Left lung (tissue), 14 donors: Measurements from ENCODE around the gene HSFX3. TPM values are rescaled to one million over a fixed set of nuclear protein-coding genes. Genes with fewer than 3 reads are reported as not detected.
A peak's percentile ranks its signal among the peaks of the same experiment; 100 is the strongest.
"Not testable (repeated sequence)": the region's sequence is repeated elsewhere in the genome, so short reads cannot be mapped to it uniquely, and the experiment has no call there.

Experiments used
- ATAC-seq: fragments of 200-7000 bp; cut with Tn5 transposase; one replicate; pipeline ENCODE4 v1.9.1; 2020; ENCODE audit warnings: moderate library complexity
- DNase-seq, 4 donors: peaks; one replicate each; pipeline ENCODE4 v3.0.0-alpha.2; 2013 to 2020
- H3K27ac ChIP-seq, 2 donors: fragments of 200-600 bp; sonication (generic) in 1 of 2; one replicate each; pipeline versions ENCODE4 v1.5.0 to v1.8.0; 2020 to 2021
- H3K27me3 ChIP-seq, 2 donors: fragments of 200-600 bp; sonication (generic) in 1 of 2; one replicate each; pipeline versions ENCODE4 v1.5.0 to v1.8.0; 2020 to 2021
- H3K36me3 ChIP-seq, 2 donors: fragments of 200-600 bp; sonication (generic) in 1 of 2; one replicate each; pipeline versions ENCODE4 v1.5.0 to v1.8.0; 2020 to 2021
- H3K4me1 ChIP-seq, 2 donors: fragments of 200-600 bp; one replicate each; pipeline ENCODE4 v1.8.0; 2021
- H3K4me3 ChIP-seq, 2 donors: fragments of 200-600 bp; sonication (generic) in 1 of 2; one replicate each; pipeline versions ENCODE4 v1.5.0 to v1.8.0; 2020 to 2021; ENCODE audit warnings: mild to moderate bottlenecking in 1 of 2
- H3K9me3 ChIP-seq, 2 donors: fragments of 200-600 bp; sonication (generic) in 1 of 2; one replicate each; pipeline versions ENCODE4 v1.5.0 to v1.8.0; 2020 to 2021
- intact Hi-C, 2 donors: fragments of 100-400 bp; cut with DNase I; formaldehyde crosslinking; loops; one replicate each; pipeline versions ENCODE4 v1.11.2 to v1.14.2; 2022
- long read RNA-seq, 12 donors: library from polyadenylated mRNA in 2 of 12; unstranded in 2 of 12; transcript quantifications; one replicate each; pipeline ENCODE4 v2.0.0 and lab custom pipeline, GENCODE V29; 2019 to 2026
- polyA plus RNA-seq, 6 donors: library from polyadenylated mRNA; unstranded; fragments of 120-200 nt; gene quantifications; one replicate each; pipeline ENCODE4 v1.2.1, GENCODE V29; 2013; ENCODE audit not compliant: insufficient read length in 6 of 6
- total RNA-seq, 2 donors: library from RNA; stranded (reverse); fragmentation: NEBNext Ultra II Directional; extraction: Animal tissue kit (Norgen Biotek cat#: 25700); gene quantifications; one replicate each; pipeline ENCODE4 v1.2.1, GENCODE V29; 2021
- TF ChIP-seq, protein P1 (sequence below), 2 donors: fragments of 200-600 bp; sonication (generic) in 1 of 2; IDR thresholded peaks; one replicate each; pipeline versions ENCODE4 v1.5.0 to v1.8.0; 2021; ENCODE audit warnings: antibody characterized with exemption in 2 of 2
- donor health status: DM: no; HTN: yes; CAD: no.
- donor health status: DM: no; HTN: no; CAD: no.

Gene HSFX3, protein sequence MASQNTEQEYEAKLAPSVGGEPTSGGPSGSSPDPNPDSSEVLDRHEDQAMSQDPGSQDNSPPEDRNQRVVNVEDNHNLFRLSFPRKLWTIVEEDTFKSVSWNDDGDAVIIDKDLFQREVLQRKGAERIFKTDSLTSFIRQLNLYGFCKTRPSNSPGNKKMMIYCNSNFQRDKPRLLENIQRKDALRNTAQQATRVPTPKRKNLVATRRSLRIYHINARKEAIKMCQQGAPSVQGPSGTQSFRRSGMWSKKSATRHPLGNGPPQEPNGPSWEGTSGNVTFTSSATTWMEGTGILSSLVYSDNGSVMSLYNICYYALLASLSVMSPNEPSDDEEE
- total RNA-seq (not detected), polyA plus RNA-seq (not detected)
- long read RNA-seq, donor 1, result 0 reads
- long read RNA-seq, donor 2, result 0 reads
- long read RNA-seq, donor 3, result 0 reads
- long read RNA-seq, donor 4, result 0 reads
- long read RNA-seq, donor 5, result 0 reads
- long read RNA-seq, donor 6, result 0 reads
- long read RNA-seq, donor 7, result 0 reads
- long read RNA-seq, donor 8, result 0 reads
- long read RNA-seq, donor 9, result 0 reads
- long read RNA-seq, donor 10, result 0 reads
- long read RNA-seq, donor 11, result 0 reads
- long read RNA-seq, donor 12, result 0 reads

DNA sequence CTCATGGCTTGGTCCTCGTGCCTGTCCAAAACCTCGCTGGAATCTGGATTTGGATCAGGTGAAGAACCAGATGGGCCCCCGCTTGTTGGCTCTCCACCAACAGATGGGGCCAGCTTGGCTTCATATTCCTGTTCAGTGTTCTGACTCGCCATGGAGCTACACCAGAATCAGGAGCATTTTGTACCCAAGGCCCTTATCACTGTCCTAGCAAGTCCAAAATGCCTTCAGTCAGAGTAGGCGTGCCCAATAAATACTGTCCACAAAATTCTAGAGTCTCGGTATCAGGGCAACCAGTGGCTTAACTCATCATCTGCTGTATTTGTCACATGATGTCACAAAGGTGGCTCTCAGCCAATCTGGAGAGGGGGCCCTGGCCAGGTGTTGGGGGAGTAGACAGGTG is at the start of gene HSFX3:
Gene HSFX3, minus strand, starts transcription at position 224 of the 400 bp plus-strand sequence. Its CDS starts 72 bp downstream, at position 152.
- H3K36me3 ChIP-seq, intact Hi-C loops, DNase-seq, H3K27me3 ChIP-seq, H3K27ac ChIP-seq, H3K4me1 ChIP-seq, ATAC-seq, H3K4me3 ChIP-seq, H3K9me3 ChIP-seq: not testable (repeated sequence)

DNA sequence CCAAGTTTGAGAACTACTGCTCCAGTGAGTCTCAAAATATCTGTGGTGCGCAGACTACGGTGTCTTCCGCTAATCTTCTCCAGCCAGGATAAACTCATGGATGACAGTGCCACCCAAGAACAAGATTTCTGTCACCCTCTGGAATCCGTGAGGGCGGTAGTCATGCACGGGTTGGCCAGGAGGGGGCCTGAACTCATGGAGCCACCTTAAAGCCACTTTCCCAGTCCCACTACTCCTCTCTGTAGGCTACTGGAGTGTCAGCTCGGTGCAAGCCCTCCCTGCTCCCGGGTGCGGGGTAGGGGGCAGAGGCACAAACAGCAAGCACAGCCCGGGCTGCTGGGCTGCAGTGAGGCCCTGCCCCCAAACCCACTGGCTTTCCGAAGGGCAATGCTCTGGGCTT is 48.9 kb upstream of the HSFX3 start:
- H3K36me3 ChIP-seq, H3K4me1 ChIP-seq, intact Hi-C loops, H3K27ac ChIP-seq, H3K27me3 ChIP-seq, ATAC-seq, H3K9me3 ChIP-seq, H3K4me3 ChIP-seq, DNase-seq: not testable (repeated sequence)

DNA sequence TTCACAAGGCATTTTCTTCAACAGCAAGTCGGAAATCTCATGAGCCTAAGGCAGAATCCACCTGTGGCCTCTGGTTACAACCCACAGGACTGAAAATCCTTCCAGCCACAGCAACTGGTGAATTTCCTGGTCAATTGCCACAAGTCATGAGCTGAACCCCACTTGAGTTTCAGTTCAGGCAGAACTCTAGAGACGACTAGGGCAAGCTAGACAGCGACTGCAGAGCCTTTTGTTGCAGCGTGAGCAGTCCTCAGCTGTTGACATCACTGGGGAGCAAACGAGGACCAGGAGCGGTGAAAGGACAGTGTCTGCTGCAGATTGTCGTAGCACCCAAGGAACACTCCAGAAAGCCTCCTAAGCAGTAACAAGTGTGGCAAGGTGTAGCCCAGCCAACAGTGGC is 46.2 kb upstream of the HSFX3 start:
- intact Hi-C loops, result not testable (repeated sequence)

DNA sequence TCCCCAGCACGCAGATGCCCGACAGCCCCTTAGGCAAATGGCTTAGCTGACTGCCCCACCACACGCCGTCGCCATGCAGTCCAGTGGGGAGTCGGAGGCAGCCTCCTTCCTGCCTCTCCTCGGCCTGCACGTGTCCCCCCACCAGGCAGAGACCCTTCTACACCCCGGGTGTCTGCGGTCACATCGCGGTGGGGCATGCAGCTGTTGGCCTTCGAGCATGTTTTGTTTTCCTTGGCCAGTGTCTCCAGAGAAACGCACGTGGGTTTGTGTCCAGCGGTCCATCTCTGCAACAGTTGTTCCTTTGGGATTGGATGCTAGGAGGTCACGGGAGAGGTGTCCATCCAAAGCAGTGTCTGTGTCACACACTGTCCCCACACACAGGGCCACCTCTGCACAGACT is 45.5 kb upstream of the HSFX3 start, which contains the start of gene HSFX2:
Gene HSFX2, minus strand, starts transcription at position 101 of the 400 bp plus-strand sequence. CDS start 614 bp downstream, outside the sequence.
- H3K4me1 ChIP-seq, result not testable (repeated sequence)

More for the DNA sequence above, 46.2 kb upstream of the HSFX3 start:
- not testable (repeated sequence) for ATAC-seq, H3K36me3 ChIP-seq, DNase-seq, H3K9me3 ChIP-seq, H3K4me1 ChIP-seq, H3K4me3 ChIP-seq, H3K27ac ChIP-seq, H3K27me3 ChIP-seq

DNA sequence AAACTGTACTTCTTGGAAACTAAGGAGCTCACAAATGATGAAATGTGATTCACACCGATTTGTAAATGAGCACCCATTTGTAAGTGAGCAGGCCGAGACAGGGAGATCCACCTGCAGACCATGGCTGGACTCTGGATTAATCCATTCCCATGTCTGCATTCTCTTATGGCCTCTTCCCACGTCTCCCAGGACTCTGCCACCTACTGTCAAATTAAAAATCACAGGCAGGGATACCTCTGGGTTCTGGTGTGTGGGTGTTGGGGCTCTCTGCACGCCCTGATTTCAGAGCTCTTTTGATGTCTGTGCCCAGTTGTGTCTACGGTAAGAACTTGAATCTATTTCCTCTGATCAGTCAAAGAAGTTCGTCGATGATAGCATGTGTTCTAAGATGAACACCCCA is 41.3 kb upstream of the HSFX3 start:
- H3K36me3 ChIP-seq, H3K27ac ChIP-seq, H3K4me1 ChIP-seq, H3K9me3 ChIP-seq, H3K4me3 ChIP-seq, DNase-seq, ATAC-seq, H3K27me3 ChIP-seq, intact Hi-C loops: not testable (repeated sequence)

More for the DNA sequence above, 45.5 kb upstream of the HSFX3 start, which contains the start of gene HSFX2:
- H3K9me3 ChIP-seq, H3K36me3 ChIP-seq, ATAC-seq, H3K27ac ChIP-seq, H3K4me3 ChIP-seq, intact Hi-C loops, DNase-seq, H3K27me3 ChIP-seq: not testable (repeated sequence)

DNA sequence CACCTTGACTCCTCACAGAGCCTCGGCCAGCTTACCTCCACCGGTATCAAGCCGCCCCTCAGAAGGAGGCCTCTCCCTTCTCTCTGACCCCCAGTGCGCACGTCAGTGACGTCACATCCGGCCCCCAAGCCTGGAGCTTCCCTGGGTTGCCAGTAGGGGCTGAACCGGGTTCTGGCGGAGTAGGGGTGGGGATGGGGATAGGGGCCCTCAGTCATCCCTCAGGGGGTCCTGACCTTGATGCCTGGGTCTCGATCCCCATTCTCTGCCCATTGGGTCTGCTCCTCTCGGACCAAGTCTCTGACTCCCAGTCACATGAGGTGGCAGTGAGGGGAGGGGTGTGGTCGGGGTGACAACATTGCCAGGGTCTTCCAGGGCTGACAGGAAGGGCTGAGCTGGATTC is 37.6 kb upstream of the HSFX3 start, which contains the start of gene MAGEA9B:
Gene MAGEA9B, minus strand, starts transcription at position 101 of the 400 bp plus-strand sequence. CDS start 4,280 bp downstream, outside the sequence.
- intact Hi-C loops, ATAC-seq: not testable (repeated sequence)

DNA sequence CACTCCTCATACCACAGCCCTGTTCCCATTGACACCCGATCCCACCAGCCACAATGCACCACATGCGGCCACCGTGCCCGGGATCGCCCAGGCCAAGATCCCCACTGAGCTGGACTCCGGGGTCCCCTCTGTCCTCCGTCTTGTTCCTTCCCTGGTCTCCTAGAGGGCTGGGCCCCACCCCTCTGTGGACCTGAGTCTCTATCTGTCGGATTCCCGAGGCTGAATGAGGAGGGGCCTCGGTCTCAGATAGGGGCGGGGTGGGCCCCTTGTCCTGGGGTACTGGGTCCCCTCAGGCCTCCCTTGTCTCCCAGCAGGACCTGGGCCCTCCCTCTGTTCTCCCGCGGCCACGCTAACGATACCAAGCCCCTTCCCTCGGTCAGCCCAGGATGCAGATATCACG is 35.9 kb upstream of the HSFX3 start:
- intact Hi-C loops, H3K27me3 ChIP-seq, H3K4me1 ChIP-seq, H3K27ac ChIP-seq, DNase-seq, H3K4me3 ChIP-seq, ATAC-seq, H3K9me3 ChIP-seq, H3K36me3 ChIP-seq: not testable (repeated sequence)

More for the DNA sequence above, 37.6 kb upstream of the HSFX3 start, which contains the start of gene MAGEA9B:
- DNase-seq, H3K36me3 ChIP-seq, H3K4me3 ChIP-seq, H3K27me3 ChIP-seq, H3K9me3 ChIP-seq, H3K4me1 ChIP-seq, H3K27ac ChIP-seq: not testable (repeated sequence)

DNA sequence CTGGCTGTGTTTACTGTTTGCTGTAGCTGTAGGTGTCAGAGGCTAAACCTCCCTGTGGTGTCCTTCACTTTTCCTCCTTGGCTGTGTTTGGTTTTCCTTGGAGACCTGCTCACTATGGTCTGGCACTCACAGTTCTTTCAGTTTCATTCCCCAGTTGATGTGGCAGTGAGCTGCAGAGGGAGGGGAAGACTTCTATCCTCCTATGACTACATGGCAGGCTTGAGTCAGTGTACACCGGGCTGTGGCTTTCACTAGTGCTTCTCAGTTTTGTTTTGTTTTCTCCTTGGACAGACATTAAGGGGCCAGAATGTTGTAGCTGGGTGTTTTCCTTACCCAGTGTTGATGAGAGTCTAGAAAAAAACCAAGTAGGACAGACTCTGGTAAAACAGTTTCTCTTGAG is 23.7 kb upstream of the HSFX3 start:
- ATAC-seq, result peak; percentile 47
- intact Hi-C loops, H3K4me1 ChIP-seq, H3K27ac ChIP-seq, DNase-seq, H3K36me3 ChIP-seq, H3K27me3 ChIP-seq, H3K9me3 ChIP-seq, H3K4me3 ChIP-seq: not testable (repeated sequence)

DNA sequence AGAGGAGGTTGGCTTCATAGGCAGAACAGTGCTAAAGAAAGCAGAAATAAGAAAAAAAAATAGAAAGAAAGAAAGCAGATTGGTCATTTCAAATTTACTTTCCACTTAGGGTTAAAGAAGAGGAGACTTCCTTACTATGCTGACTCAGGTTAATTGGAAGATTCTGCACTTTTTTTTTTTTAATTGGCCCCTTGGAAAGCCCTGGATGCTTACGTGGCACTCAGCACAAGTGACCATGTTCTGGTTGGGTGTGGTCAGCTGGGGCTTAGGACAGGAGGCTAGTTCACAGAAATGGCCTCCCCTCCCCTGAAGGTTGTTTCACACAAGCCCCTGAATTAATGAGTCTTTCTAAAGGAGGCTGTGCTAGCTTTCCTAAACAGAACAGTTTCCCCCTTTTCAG is 23.0 kb upstream of the HSFX3 start:
- no peak for ATAC-seq
- no peak for DNase-seq
- Histone ChIP-seq H3K4me1 (no peaks in the 10 kb centered on the region), H3K36me3 (no peaks in the 10 kb centered on the region), H3K27ac (no peak overlapping the region), H3K4me3 (no peak overlapping the region), H3K9me3 (no peaks in the 10 kb centered on the region), H3K27me3 (no peaks in the 10 kb centered on the region)
- TF ChIP-seq, protein P1, sequence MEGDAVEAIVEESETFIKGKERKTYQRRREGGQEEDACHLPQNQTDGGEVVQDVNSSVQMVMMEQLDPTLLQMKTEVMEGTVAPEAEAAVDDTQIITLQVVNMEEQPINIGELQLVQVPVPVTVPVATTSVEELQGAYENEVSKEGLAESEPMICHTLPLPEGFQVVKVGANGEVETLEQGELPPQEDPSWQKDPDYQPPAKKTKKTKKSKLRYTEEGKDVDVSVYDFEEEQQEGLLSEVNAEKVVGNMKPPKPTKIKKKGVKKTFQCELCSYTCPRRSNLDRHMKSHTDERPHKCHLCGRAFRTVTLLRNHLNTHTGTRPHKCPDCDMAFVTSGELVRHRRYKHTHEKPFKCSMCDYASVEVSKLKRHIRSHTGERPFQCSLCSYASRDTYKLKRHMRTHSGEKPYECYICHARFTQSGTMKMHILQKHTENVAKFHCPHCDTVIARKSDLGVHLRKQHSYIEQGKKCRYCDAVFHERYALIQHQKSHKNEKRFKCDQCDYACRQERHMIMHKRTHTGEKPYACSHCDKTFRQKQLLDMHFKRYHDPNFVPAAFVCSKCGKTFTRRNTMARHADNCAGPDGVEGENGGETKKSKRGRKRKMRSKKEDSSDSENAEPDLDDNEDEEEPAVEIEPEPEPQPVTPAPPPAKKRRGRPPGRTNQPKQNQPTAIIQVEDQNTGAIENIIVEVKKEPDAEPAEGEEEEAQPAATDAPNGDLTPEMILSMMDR (IDR thresholded peaks at IDR 0.05), result no peak
- intact Hi-C loops, result no loop called here
